ENCODE results near the gene XYLT1.

The XYLT1 gene

GRCh38 chr16:17219991-17220390 lies 250.8 kb downstream of the XYLT1 start:
- no peak for DNase-seq

- DNase-seq, result no peak
These were observed 254.8 kb downstream of the XYLT1 start for GRCh38 chr16:17215936-17216335.

- no peak for DNase-seq
These were observed 255.5 kb downstream of the XYLT1 start for GRCh38 chr16:17215306-17215705.

- no peak for DNase-seq
These were observed 256.8 kb downstream of the XYLT1 start for GRCh38 chr16:17213974-17214373.

DNA sequence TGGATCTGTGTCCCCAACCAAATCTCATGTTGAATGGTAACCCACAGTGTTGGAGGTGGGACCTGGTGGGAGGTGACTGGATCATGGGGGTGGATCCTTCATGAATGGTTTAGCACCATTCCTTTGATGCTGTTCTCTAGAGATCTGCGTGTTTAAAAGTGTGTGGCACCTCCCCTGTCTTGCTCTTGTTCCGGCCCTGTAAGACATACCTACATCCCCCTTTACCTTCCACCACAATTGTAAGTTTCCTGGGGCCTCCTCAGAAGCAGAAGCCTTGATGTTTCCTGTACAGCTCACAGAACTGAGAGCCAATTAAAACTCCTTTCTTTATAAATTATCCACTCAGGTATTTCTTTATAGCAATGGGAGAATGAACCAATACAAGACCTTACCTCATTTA lies 257.7 kb downstream of the XYLT1 start:
- no peak for DNase-seq

GRCh38 chr16:17212606-17213005 lies 258.2 kb downstream of the XYLT1 start:
- no peak for DNase-seq

DNA sequence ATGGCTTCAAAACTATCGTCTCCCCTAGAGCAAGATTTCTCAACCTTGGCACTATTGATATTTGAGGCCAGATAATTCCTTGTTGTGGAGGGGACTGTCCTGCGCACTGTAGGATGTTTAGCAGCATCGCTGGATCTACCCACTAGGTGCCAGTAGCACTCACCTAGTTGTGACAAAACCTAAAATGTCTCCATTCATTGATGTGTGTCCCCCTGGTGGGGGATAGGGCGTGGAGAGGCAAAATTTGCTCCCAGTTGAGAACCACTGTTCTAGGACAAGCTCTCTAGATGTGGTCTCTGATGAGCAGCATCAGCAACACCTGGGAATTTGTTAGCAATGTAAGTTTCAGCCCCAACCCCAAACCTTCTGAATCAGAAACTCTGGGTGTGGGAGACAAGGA lies 259.0 kb downstream of the XYLT1 start:
- DNase-seq, result peak; percentile 17 to 35

DNA sequence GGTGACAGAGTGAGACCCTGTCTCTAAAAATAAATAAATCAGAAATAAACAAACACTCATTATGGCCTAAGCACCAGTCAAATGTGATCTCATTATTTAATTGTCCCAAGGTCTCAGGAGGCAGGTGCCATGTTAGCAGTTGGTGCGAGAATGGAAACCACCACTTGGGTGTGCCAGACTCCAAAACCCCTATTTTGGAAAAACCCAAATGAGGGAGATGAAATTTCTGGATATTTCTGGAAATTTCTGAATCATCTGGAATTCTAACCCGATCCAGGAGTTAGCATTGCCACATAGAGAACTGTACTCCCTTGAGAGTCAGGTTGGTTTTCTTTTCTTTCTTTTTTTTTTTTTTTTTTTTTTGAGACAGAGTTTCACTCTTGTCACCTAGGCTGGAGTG lies 264.0 kb downstream of the XYLT1 start:
- DNase-seq, result no peak

DNA sequence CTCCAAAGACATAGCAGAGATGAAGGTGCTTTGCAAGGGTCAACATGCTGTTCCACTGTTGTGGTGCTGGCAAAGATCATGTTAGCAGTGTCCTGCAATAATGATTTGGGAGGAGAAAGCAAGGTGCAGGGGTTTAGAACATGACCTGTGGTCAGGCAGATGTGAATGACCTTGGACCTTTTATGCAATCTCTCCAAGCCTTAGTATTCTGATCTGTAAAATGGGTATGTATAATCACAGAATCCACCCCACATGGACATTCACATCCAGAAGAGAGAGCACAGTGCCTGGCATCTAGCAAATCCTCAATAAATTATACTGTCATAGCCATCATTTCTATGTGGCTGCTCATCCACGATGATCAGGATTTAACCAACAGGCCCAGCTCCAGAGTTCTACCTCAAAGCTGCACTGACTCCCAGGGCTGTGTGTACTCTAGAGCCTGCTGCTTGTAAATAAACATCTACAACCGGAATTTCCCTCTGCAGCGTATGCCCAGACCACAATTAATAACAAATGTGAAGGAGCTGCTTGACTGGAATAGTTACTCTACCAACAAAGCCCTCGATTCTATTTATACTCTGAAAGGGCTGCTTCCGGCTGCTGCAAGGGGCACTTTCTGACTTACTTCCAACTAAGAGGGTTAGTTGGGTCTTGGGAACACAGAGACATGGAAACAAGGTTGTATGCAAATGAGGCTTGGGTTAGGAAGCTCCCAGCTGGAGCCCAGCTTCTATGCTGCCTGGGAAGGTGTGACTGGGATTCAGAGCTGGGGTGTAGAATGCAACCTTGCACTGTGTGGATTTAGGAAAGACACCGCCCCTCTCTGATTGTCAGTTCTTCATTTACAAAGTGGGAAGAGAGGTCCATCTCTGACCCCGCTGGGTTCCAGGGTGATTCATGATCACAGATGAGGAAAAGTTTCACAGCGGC lies 265.2 kb downstream of the XYLT1 start:
- no peak for DNase-seq

DNA sequence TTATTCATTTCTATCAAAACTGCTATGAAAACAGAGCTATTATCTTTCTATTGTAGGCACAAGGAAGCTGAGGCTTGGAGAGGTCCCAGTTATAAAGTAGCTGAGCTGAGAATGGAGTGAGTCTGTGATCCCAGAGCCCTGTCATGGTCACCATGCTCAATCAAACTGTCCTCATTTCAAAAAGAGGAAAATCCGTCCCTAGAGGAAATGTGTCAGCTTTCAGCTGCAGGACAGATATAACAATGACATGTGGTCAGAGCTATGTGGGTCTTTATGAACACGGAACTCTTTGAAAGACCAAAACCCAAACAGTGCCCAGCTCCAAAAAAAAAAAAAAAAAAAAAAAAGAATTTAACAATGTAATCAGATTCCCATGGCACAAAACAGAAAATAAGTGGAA lies 266.1 kb downstream of the XYLT1 start:
- no peak for DNase-seq

DNA sequence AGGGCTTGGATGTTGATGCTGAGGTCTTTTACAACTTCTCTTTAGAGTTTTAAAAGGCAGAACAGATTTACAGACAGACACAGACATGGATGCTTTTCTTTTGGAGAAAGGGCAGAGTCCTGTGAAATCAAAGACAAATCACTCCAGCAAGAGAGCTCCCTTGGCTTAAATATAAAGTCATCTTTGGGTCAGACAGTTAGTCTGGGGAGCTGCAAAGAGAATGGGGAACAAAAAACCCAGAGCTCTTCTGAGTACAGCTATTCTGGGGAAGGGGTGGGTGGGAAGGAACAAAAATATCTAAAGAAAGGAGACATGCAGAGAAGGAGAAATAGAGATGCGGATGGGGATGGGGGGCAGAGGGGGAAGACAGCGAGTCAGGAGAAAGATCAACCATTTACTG lies 266.6 kb downstream of the XYLT1 start:
- no peak for DNase-seq

- DNase-seq, result no peak
These were observed 267.3 kb downstream of the XYLT1 start for GRCh38 chr16:17203424-17203823.

DNA sequence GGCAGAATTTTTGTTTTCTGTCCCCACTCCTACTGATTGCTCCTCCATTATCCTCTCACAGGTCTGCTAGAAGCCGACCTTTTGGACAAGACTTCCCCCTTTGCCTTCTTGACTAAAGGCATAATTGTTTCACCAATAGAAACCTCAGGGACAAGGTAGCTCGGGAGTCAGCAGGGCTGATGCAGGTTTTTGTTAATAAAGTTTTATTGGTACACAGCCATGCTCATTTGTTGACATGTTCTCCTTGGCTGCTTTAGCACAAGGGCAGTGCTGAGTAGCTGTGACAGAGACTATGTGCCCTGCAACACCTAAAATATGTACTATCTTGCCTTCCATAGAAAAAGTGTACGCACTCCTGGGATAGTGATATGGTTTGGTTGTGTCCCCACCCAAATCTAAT lies 271.6 kb downstream of the XYLT1 start:
- no peak for DNase-seq

DNA sequence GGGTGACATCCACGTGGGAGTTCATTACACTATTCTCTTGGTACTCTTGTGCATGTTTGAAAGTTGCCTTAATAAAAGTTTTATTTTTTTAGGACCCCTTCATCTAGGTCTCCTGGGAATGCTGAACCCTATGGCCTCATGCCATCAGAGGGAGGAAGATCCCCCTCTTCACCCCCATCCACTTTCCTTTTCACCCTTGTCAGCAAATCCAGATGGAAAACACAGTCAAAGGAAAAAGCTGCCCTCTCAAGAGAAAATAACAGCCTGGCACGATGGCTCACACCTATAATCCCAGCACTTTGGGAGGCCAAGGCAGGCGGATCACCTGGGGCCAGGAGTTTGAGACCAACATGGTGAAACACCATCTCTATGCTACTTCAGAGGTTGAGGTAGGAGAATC lies 274.2 kb downstream of the XYLT1 start:
- no peak for DNase-seq

GRCh38 chr16:17194190-17194780 lies 276.5 kb downstream of the XYLT1 start:
- DNase-seq, result peak; percentile 45 to 60

DNA sequence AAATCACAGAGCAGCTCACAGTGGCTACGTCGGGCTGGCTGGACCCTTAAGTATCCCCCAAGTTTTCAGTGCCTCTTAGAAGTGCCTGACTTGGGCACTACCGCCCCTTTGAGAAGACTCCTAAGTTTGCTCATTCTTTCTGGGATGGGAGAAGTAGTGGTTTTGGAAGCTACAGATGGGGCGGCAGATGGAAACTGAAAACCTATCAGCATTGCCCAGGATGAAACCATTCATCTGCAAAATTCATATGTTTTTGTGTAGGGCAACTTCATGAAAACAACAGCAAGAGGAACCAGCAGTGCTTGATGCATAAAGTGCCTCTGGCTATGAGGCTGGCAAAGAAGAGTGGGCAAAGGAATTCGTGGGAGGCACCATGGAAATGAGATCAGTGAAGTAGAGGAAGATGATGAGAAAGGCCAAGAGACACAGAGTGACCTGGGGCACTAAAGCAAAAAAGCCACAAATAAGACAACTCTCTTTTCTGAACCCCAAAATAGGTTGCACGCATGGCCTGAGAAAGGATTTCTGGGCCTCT lies 277.1 kb downstream of the XYLT1 start:
- DNase-seq, result no peak

- no peak for DNase-seq
These were observed 286.7 kb downstream of the XYLT1 start for GRCh38 chr16:17184026-17184425.

- no peak for DNase-seq
These were observed 292.5 kb downstream of the XYLT1 start for GRCh38 chr16:17177959-17178905.

DNA sequence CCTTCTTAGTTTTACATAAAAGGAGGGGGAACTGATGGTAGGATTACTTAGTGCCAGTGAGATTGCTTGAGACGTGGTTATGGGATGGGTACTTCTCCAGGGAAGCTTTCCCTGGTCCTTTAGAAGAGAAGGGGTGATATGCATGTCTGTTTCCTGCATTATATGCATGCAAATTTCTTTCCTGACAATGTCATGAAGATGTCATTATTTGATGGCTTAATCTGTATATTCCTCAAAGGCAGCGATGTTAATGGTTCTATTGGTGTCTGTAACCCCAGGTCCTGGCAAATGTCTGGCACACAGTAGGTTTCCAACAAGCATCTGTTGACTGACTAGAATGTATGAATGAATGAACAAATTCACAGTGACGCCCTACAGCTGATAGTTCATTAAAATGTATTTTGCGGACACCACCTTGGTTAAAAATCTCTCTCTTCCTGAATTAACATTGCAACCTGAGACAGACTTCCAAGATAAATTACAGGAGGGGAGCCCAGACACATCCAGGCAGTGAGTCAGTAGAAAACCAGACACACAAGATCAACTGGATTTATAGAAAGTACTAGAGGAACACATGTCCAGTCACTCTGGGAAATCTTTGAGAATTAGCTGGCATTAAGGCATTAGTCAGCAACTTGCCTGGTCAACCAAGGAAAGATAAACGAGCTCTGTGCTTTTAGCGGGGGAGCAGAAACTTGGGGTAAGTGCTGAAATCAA lies 293.4 kb downstream of the XYLT1 start:
- DNase-seq, result no peak

- no peak for DNase-seq
These were observed 294.6 kb downstream of the XYLT1 start for GRCh38 chr16:17176199-17176598.

DNA sequence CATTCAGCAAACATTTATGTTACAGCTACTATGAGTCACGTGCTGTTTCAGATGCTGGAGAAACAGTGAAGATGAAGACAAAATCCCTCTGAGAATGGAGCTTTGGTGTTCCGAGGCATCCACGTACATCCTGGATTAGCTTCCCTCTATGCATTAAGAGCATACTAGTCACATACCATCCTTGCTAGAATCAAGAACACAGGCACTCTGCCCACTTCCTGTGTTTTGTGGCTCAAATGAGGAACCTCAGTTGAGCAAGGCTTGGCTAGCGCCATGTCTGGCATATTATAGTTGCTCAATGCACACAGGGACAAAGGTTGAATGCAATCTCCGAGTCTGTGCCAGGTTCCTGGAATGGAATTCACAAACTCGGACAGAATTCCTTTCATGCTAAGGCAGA lies 297.5 kb downstream of the XYLT1 start:
- DNase-seq, result peak; percentile 14 to 51

Measured in CD4-positive, alpha-beta T cell treated with Interferon alpha-2 for 1 hour (primary cell).